GM12872 (cell line): Measurements from ENCODE around the gene RTKN2.

Experiments
- TF ChIP-seq, protein P1 (sequence below): IDR thresholded peaks from 3 replicates; pipeline ENCODE4 v1.5.1; 2011; ENCODE audit warnings: low read depth, mild to moderate bottlenecking, low read length, moderate library complexity; ENCODE audit not compliant: insufficient read depth

Gene RTKN2

GRCh38 chr10:62154231-62154630, 114.4 kb downstream of the RTKN2 start:
- TF ChIP-seq, protein P1, sequence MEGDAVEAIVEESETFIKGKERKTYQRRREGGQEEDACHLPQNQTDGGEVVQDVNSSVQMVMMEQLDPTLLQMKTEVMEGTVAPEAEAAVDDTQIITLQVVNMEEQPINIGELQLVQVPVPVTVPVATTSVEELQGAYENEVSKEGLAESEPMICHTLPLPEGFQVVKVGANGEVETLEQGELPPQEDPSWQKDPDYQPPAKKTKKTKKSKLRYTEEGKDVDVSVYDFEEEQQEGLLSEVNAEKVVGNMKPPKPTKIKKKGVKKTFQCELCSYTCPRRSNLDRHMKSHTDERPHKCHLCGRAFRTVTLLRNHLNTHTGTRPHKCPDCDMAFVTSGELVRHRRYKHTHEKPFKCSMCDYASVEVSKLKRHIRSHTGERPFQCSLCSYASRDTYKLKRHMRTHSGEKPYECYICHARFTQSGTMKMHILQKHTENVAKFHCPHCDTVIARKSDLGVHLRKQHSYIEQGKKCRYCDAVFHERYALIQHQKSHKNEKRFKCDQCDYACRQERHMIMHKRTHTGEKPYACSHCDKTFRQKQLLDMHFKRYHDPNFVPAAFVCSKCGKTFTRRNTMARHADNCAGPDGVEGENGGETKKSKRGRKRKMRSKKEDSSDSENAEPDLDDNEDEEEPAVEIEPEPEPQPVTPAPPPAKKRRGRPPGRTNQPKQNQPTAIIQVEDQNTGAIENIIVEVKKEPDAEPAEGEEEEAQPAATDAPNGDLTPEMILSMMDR = no peak

DNA sequence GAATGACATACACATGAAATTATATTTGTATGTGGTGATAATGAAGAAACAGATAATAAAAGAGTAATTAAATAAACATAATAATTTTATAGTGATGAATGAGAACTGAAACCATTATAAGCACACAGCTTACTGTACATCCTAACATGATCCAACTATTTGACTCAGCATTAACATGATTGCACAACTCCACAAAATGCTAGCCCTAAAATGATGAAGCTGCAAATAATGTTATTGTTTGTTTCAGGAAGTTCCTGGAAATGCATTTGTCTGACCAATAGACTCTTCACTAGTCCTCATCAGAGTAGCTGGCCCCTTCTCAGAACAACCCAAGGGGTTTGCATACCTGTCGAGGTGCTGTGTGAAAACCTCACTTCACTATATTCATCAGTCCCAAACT, 115.5 kb downstream of the RTKN2 start:
- TF ChIP-seq, protein P1 = no peak

DNA sequence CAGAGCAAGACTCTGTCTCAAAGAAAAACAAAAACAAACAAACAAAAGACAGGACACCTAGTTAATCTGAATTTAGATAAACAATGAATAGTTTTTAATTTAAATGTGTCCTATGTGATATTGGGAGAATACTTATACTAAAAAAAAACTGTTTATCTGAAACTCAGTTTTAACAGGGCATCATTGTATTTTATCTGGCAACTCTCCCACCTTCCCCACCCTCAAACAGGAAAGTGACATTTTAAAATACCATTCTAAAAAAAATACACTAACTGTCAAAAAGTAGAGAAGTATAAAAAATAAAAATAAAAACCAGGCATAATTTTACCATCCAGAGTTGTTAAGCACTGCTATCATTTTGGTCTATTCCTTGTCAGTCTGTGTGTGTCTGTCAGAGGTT, 119.0 kb downstream of the RTKN2 start:
- TF ChIP-seq, protein P1 = no peak

DNA sequence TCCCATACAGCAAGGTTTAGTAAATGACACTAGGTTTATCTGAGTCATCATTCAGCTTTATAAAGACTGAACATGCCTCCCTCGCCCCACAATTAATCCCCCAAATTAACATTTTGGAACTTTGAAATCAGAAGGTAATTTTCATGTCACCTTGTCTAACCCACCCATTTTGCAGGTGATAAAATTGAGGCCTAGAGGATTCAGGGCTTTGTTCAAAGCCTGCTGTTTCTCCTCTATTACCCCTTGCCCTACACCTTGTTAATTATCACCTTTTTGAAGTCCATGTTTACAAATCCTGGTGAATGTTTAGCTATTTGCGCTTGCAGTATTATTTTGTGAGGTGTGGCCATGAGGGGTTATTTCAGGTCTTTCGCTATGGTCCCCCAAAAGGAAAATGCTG, 120.5 kb downstream of the RTKN2 start:
- TF ChIP-seq, protein P1 = no peak

DNA sequence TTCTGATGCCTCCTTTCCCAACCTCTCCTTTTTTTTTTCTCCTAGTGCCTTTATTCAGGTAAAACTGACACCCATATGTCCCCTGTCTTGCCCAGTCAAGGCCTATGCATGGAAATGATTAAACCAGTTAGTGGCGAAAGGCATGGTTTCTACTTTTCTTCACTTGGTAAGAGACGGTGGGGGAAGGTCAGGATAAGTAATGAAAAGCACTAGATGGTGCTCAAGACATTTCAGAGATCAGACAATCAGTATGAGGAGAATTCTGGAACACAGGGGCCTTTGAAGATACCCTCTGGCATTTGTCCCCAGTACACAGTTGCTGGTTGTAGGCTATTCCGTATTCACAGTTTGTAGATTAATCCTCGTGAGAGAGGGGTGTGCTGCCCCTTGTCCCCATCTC, 121.2 kb downstream of the RTKN2 start:
- TF ChIP-seq, protein P1 = no peak

- TF ChIP-seq, protein P1 = no peak
Observed at GRCh38 chr10:62136931-62137330, 131.7 kb downstream of the RTKN2 start.

- TF ChIP-seq, protein P1 = no peak
Observed at GRCh38 chr10:62133618-62134017, 135.0 kb downstream of the RTKN2 start.
